Natural killer cell (primary cell): ENCODE measurements around the gene SLC1A7. TPM values are rescaled to one million over a fixed set of nuclear protein-coding genes. Genes with fewer than 3 reads are reported as not detected.

ENCODE experiments used
- ATAC-seq, 3 donors: fragments of 150-1000 bp in 2 of 3; fragments of 200-7000 bp in 1 of 3; cut with Tn5 transposase; 1 replicate in 1 of 3; 2 replicates in 2 of 3; pipeline ENCODE4 v1.10.0; 2021; ENCODE audit warnings: mild to moderate bottlenecking in 2 of 3, moderate library complexity in 2 of 3
- DNase-seq, 2 donors: peaks; one replicate each; pipeline versions ENCODE4 v3.0.0 to v3.0.0-alpha.2; 2013 to 2021; ENCODE audit warnings: mixed read lengths in 1 of 2
- H3K27ac ChIP-seq: one replicate; pipeline ENCODE4 v1.5.1; 2013; ENCODE audit warnings: mild to moderate bottlenecking, low read length
- H3K27me3 ChIP-seq: one replicate; pipeline ENCODE4 v1.6.1; 2013; ENCODE audit warnings: low read length; ENCODE audit not compliant: control insufficient read depth, insufficient read depth
- H3K36me3 ChIP-seq: one replicate; pipeline ENCODE4 v1.6.1; 2013; ENCODE audit warnings: low read length; ENCODE audit not compliant: control insufficient read depth, insufficient read depth
- H3K4me1 ChIP-seq: one replicate; pipeline ENCODE4 v1.6.1; 2013; ENCODE audit warnings: low read length; ENCODE audit not compliant: control insufficient read depth, insufficient read depth
- H3K4me3 ChIP-seq: one replicate; pipeline ENCODE4 v1.5.1; 2013; ENCODE audit warnings: low read length
- H3K9me3 ChIP-seq: one replicate; pipeline ENCODE4 v1.6.1; 2013; ENCODE audit warnings: low read length; ENCODE audit not compliant: control insufficient read depth, insufficient read depth
- H3K27ac Mint-ChIP-seq, 2 donors: one replicate each; pipeline ENCODE4 v1.8.0; 2022; ENCODE audit warnings: mild to moderate bottlenecking in 2 of 2, mixed read lengths in 2 of 2, moderate library complexity in 1 of 2
- H3K27me3 Mint-ChIP-seq, 2 donors: one replicate each; pipeline ENCODE4 v1.8.0; 2022; ENCODE audit warnings: low read depth in 2 of 2, mixed read lengths in 2 of 2
- H3K36me3 Mint-ChIP-seq: one replicate; pipeline ENCODE4 v1.8.0; 2022; ENCODE audit warnings: mixed read lengths
- H3K4me1 Mint-ChIP-seq, 2 donors: one replicate each; pipeline ENCODE4 v1.8.0; 2022; ENCODE audit warnings: mixed read lengths in 2 of 2
- H3K4me3 Mint-ChIP-seq: one replicate; pipeline ENCODE4 v1.8.0; 2022; ENCODE audit warnings: mild to moderate bottlenecking, moderate library complexity, mixed read lengths
- H3K9me3 Mint-ChIP-seq, 2 donors: one replicate each; pipeline ENCODE4 v1.8.0; 2022; ENCODE audit warnings: mixed read lengths in 2 of 2
- CTCF ChIP-seq: fragments of 200-600 bp; IDR thresholded peaks from one replicate; pipeline ENCODE4 v1.8.0; 2022; ENCODE audit warnings: antibody characterized with exemption
- WGBS: methylation state at CpG from one replicate; pipeline ENCODE4 v1.1.7; 2013; ENCODE audit warnings: missing lambda C conversion rate; ENCODE audit not compliant: insufficient coverage; 5-methylcytosine and 5-hydroxymethylcytosine counted together
- intact Hi-C: fragments of 100-400 bp; cut with micrococcal nuclease; formaldehyde crosslinking; loops from one replicate; pipeline ENCODE4 v1.14.2; 2022
- total RNA-seq, 4 donors: library from RNA; stranded (reverse); fragments of 120-200 nt in 1 of 4; gene quantifications; one replicate each; pipeline versions ENCODE4 v1.2.3 to v1.2.4, GENCODE V29; 2013 to 2022

The SLC1A7 gene
- total RNA-seq, 3 donors from 2014 or later (not counting 1 experiment from before 2014, with no cell fraction given): 16.0 to 23.9 (median 20.5) TPM

- 98% methylated on average over 2 of the region's 2 CpGs for WGBS
- no peaks in the 10 kb centered on the region for H3K9me3 ChIP-seq
- peaks cover 8% of the 10 kb centered on the region for H3K36me3 ChIP-seq
- ATAC-seq (no peak), DNase-seq (no peak)
- no peak overlapping the region for H3K27ac ChIP-seq
- no peak for TF ChIP-seq CTCF
- no peaks in the 10 kb centered on the region for H3K4me1 Mint-ChIP-seq
- peaks cover 7% of the 10 kb centered on the region for H3K27me3 ChIP-seq
- no peak overlapping the region for H3K27ac Mint-ChIP-seq
- peaks cover 15% of the 10 kb centered on the region for H3K36me3 Mint-ChIP-seq
- H3K9me3 Mint-ChIP-seq: no peaks in the 10 kb centered on the region
- no peak overlapping the region for H3K4me3 Mint-ChIP-seq
- H3K27me3 Mint-ChIP-seq: no peaks in the 10 kb centered on the region
- peaks cover 6% of the 10 kb centered on the region for H3K4me1 ChIP-seq
- H3K4me3 ChIP-seq: no peak overlapping the region
- intact Hi-C loops: no loop called here
Observed at GRCh38 chr1:53057127-53057526, 85.3 kb downstream of the SLC1A7 start.

GRCh38 chr1:53051676-53052075 lies 90.8 kb downstream of the SLC1A7 start:
- peaks cover 22% of the 10 kb centered on the region for H3K36me3 Mint-ChIP-seq
- peaks cover 6 to 11% of the 10 kb centered on the region in 2 donors for H3K4me1 Mint-ChIP-seq
- DNase-seq (no peak), ATAC-seq (no peak)
- no peaks in the 10 kb centered on the region for H3K4me1 ChIP-seq
- peaks cover 52% of the 10 kb centered on the region for H3K36me3 ChIP-seq
- intact Hi-C loops: no loop called here
- no peaks in the 10 kb centered on the region for H3K9me3 Mint-ChIP-seq
- no peak for TF ChIP-seq CTCF
- H3K9me3 ChIP-seq: no peaks in the 10 kb centered on the region
- H3K27ac Mint-ChIP-seq: no peak overlapping the region
- 82% methylated on average over 1 of the region's 1 CpG for WGBS
- H3K4me3 Mint-ChIP-seq: no peak overlapping the region
- no peak overlapping the region for H3K27ac ChIP-seq
- no peaks in the 10 kb centered on the region for H3K27me3 Mint-ChIP-seq
- H3K4me3 ChIP-seq: no peak overlapping the region
- no peaks in the 10 kb centered on the region for H3K27me3 ChIP-seq

- Mint-ChIP-seq H3K9me3 (no peaks in the 10 kb centered on the region), H3K27me3 (no peaks in the 10 kb centered on the region), H3K4me3 (no peak overlapping the region), H3K4me1 (peaks cover 6 to 17% of the 10 kb centered on the region in 2 donors), H3K36me3 (peaks cover 22% of the 10 kb centered on the region), H3K27ac (no peak overlapping the region)
- 100% methylated on average over 1 of the region's 2 CpGs for WGBS
- H3K36me3 ChIP-seq: peaks cover 54% of the 10 kb centered on the region
- no peak overlapping the region for H3K4me3 ChIP-seq
- ATAC-seq: no peak
- no peak for TF ChIP-seq CTCF
- H3K27ac ChIP-seq: no peak overlapping the region
- no peaks in the 10 kb centered on the region for H3K4me1 ChIP-seq
- no peak for DNase-seq
- intact Hi-C loops: no loop called here
- no peaks in the 10 kb centered on the region for H3K27me3 ChIP-seq
- no peaks in the 10 kb centered on the region for H3K9me3 ChIP-seq
Observed at GRCh38 chr1:53050310-53050709, 92.1 kb downstream of the SLC1A7 start.

GRCh38 chr1:53049574-53049967 lies 92.9 kb downstream of the SLC1A7 start:
- H3K9me3 Mint-ChIP-seq: no peaks in the 10 kb centered on the region
- H3K27ac Mint-ChIP-seq: no peak overlapping the region
- H3K4me1 Mint-ChIP-seq: peaks cover 6 to 17% of the 10 kb centered on the region in 2 donors
- ATAC-seq (no peak), DNase-seq (no peak)
- no peaks in the 10 kb centered on the region for H3K4me1 ChIP-seq
- H3K27me3 ChIP-seq: no peaks in the 10 kb centered on the region
- no peak overlapping the region for H3K27ac ChIP-seq
- no peaks in the 10 kb centered on the region for H3K9me3 ChIP-seq
- no peak overlapping the region for H3K4me3 Mint-ChIP-seq
- H3K27me3 Mint-ChIP-seq: no peaks in the 10 kb centered on the region
- intact Hi-C loops: no loop called here
- H3K36me3 ChIP-seq: peaks cover 54% of the 10 kb centered on the region
- TF ChIP-seq CTCF: no peak
- WGBS: 93% methylated on average over 3 of the region's 3 CpGs
- H3K4me3 ChIP-seq: no peak overlapping the region
- H3K36me3 Mint-ChIP-seq: peaks cover 22% of the 10 kb centered on the region
